Adrenal gland (tissue), 5 donors: ENCODE data around the gene RABL3.

ENCODE experiments used
- POLR2A ChIP-seq, 2 donors: fragments of 450-650 bp; IDR thresholded peaks; one replicate each; pipeline ENCODE4 v1.6.1; 2017; ENCODE audit warnings: antibody characterized with exemption in 2 of 2, mild to moderate bottlenecking in 2 of 2, moderate library complexity in 1 of 2
- TF ChIP-seq, protein P1 (sequence below), 6 experiments: fragments of 450-650 bp in 4 of 6; fragments of 200-600 bp in 2 of 6; sonication (generic) in 1 of 6; IDR thresholded peaks; 1 replicate in 5 of 6; 2 replicates in 1 of 6; pipeline versions ENCODE4 v1.5.1 to v1.8.0; 2016 to 2021; ENCODE audit warnings: antibody characterized with exemption in 6 of 6, mild to moderate bottlenecking in 2 of 6, moderate library complexity in 1 of 6
- donor health status: DM: no; HTN: no; CAD: no.

DNA sequence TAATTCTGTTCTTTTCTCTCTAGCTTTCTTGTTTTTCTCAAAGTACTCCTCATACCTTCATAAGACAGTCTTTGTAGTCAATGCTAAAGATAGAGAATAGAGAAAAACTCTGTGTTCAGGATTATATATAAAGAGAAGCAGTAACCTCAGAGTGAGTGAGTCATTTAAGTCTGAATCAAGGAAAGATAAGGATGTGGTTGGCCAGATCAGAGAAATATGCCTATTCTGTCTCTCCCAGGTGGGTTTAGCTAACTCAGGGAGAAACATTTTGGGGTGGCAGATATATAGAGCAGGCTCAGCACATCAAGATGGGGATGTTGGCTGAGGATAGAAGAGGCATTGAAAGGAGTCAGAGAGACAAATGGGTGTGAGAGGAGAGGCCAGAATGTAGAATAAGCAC, 31.6 kb upstream of the RABL3 start:
- TF ChIP-seq POLR2A (IDR thresholded peaks at IDR 0.05) = no peak
- TF ChIP-seq, protein P1, sequence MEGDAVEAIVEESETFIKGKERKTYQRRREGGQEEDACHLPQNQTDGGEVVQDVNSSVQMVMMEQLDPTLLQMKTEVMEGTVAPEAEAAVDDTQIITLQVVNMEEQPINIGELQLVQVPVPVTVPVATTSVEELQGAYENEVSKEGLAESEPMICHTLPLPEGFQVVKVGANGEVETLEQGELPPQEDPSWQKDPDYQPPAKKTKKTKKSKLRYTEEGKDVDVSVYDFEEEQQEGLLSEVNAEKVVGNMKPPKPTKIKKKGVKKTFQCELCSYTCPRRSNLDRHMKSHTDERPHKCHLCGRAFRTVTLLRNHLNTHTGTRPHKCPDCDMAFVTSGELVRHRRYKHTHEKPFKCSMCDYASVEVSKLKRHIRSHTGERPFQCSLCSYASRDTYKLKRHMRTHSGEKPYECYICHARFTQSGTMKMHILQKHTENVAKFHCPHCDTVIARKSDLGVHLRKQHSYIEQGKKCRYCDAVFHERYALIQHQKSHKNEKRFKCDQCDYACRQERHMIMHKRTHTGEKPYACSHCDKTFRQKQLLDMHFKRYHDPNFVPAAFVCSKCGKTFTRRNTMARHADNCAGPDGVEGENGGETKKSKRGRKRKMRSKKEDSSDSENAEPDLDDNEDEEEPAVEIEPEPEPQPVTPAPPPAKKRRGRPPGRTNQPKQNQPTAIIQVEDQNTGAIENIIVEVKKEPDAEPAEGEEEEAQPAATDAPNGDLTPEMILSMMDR (IDR thresholded peaks at IDR 0.05) = no peak
